Endothelial cell of umbilical vein (primary cell): ENCODE measurements around the gene PCNX1.

ENCODE experiments used
- EZH2 ChIP-seq: IDR thresholded peaks from 2 replicates; pipeline ENCODE4 v1.6.1; 2012; ENCODE audit warnings: borderline replicate concordance, low read depth, mild to moderate bottlenecking, moderate library complexity, low read length, inconsistent platforms; ENCODE audit not compliant: severe bottlenecking
- GATA2 ChIP-seq: IDR thresholded peaks from 2 replicates; pipeline ENCODE4 v1.7.0; 2011; ENCODE audit warnings: low read depth, mild to moderate bottlenecking, moderate library complexity, mixed read lengths, low read length; ENCODE audit not compliant: insufficient read length, insufficient read depth
- POLR2AphosphoS5 ChIP-seq: IDR thresholded peaks from 2 replicates; pipeline ENCODE4 v1.6.1; 2012; ENCODE audit warnings: low read depth, mild to moderate bottlenecking, control low read depth, low read length, moderate library complexity; ENCODE audit not compliant: insufficient read depth
- TF ChIP-seq, protein P1 (sequence below), 2 donors: IDR thresholded peaks; 1 replicate in 1 of 2; 2 replicates in 1 of 2; pipeline ENCODE4 v1.5.1; 2011; ENCODE audit warnings: low read length in 2 of 2, mild to moderate bottlenecking in 2 of 2, moderate library complexity in 2 of 2, control low read depth in 1 of 2, inconsistent platforms in 1 of 2, low read depth in 1 of 2; ENCODE audit not compliant: insufficient read depth in 1 of 2; ENCODE audit errors: extremely low read depth in 1 of 2

DNA sequence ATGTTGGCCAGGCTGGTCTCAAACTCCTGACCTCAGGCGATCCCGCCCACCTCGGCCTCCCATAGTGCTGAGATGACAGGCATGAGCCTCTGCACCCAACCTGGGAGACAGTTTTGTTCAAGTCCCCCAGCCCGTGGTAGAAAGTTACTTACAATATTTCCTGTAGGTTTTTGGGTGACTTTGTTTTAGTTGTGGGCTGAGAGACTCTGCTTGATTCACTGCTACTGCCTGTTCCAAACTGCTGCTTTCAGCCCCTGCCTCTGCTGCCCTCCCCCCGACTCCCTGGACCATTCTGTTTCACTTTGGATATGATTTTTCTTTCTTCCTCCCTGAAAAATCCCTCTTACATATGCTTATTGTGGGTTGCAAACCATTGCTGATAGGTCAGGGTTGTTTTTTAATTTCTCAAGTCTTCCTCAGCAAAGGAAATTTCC is 13.4 kb upstream of the PCNX1 start:
- no peak for TF ChIP-seq EZH2
- TF ChIP-seq, protein P1, sequence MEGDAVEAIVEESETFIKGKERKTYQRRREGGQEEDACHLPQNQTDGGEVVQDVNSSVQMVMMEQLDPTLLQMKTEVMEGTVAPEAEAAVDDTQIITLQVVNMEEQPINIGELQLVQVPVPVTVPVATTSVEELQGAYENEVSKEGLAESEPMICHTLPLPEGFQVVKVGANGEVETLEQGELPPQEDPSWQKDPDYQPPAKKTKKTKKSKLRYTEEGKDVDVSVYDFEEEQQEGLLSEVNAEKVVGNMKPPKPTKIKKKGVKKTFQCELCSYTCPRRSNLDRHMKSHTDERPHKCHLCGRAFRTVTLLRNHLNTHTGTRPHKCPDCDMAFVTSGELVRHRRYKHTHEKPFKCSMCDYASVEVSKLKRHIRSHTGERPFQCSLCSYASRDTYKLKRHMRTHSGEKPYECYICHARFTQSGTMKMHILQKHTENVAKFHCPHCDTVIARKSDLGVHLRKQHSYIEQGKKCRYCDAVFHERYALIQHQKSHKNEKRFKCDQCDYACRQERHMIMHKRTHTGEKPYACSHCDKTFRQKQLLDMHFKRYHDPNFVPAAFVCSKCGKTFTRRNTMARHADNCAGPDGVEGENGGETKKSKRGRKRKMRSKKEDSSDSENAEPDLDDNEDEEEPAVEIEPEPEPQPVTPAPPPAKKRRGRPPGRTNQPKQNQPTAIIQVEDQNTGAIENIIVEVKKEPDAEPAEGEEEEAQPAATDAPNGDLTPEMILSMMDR (IDR thresholded peaks at IDR 0.05; ENCODE audit: extremely low read depth in 1 of 2, insufficient read depth in 1 of 2, low read depth in 1 of 2, low read length in 2 of 2): no peak
- TF ChIP-seq POLR2AphosphoS5: no peak
- no peak for TF ChIP-seq GATA2
